GM19193 (cell line): Measurements from ENCODE around the gene SEPTIN12.
A peak's percentile ranks its signal among the peaks of the same experiment; 100 is the strongest.

Source experiments
- POLR2A ChIP-seq: IDR thresholded peaks from 4 replicates; pipeline ENCODE4 v1.6.1; 2011; ENCODE audit not compliant: insufficient read depth, insufficient read length; ENCODE audit errors: extremely low read depth

Gene SEPTIN12

DNA sequence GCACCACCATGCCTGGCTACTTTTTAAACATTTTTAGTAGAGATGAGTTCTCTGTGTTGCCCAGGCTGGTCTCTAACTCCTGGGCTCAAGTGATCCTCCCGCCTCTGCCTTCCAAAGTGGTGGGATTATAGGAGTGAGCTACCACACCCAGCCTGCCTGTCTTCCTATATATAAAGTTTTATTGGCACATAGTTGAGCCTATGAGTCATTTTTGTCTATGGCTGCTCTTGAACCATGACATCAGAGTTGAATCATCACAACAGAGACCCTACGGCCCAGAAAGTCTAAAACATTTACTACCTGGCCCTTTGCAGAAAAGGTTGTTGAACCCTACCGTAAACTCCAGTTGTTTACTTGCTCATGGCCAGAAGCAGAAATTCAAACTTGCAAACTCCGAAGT is 7.9 kb downstream of the SEPTIN12 start:
- TF ChIP-seq POLR2A, result no peak

- no peak for TF ChIP-seq POLR2A
Measured at GRCh38 chr16:4778050-4778392, 10.1 kb downstream of the SEPTIN12 start.

GRCh38 chr16:4777339-4778049 is 10.7 kb downstream of the SEPTIN12 start:
- TF ChIP-seq POLR2A, result no peak

DNA sequence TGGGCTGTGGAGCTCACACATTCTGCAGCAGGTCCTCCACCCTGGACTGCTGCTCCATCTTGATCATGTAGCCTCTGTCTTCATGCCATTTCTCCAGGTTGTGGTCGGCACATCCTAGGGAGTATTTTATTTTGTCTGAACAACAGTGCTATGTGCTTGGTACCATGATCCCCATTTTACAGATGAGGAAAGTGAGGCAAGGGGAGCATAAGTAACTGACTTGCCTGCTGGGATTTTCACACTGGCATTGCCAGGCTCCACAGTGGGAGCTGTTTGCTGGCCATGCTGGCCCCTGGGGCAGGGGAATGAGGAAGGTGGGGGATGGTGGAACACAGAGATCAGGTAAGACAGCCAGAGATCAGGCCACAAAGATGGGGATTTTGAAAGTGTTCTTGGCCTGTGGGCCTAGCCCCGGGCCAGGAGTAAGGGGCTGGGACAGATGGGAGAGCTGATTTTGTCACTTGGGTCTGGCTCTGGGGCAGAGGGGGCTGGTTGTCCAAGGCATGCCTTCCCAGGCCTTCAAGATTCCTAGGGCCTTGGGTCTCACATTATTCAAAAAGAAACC is 11.9 kb downstream of the SEPTIN12 start:
- TF ChIP-seq POLR2A, result no peak

DNA sequence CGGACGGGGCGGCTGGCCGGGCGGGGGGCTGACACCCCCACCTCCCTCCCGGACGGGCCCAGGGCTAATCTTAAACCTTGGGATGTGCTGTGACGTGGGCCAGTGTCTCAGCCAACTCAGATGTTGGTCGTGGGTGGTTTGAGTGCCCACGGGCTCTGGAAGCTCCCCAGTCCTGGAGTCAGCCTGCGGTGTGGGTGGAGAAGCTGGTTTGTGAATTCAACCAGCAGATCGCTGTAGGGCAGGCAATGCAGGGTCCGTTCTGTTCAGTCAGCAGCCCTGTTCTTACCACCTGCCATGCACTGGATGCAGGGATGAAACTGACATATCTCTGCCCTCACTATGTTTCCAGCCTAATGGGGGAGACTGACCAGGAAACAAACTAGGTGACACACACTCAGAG is 13.1 kb downstream of the SEPTIN12 start:
- no peak for TF ChIP-seq POLR2A

GRCh38 chr16:4772351-4772750 is 15.8 kb downstream of the SEPTIN12 start:
- no peak for TF ChIP-seq POLR2A

DNA sequence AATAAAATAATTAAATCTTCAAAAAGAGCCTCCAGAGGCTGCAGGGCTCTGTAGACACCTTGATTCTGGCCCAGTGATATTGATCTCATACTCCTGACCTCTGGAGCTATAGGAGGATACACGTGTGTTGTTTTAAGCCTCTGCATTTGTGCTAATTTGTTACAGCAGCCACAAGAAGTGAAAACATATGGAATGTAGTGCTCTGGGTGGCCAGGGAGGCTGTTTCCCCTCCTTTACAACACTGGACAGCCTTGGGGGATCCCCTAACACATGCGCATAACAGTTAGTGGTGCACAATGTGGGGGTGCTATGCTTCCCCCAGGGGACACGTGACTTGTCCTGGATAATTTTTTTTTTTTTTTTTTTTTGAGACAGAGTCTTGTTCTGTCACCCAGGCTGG is 16.5 kb downstream of the SEPTIN12 start:
- no peak for TF ChIP-seq POLR2A

DNA sequence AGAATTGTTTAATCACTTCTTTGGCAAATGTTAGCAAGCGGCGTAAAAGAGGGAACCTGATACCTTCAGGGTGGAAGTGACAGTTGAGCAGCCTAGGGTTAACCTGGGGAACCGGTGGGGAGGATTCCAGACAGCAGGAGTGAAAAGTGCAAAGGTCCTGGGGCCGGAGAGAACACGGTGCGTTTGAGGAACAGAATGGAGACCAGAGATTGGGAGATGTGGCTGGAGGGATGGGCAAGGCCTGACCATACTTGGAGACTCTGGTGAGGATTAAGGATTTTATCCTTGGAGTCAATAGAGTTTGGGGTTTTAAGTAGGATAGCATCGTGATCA is 18.9 kb downstream of the SEPTIN12 start:
- no peak for TF ChIP-seq POLR2A

- TF ChIP-seq POLR2A, result peak; percentile 80
Measured at GRCh38 chr16:4768549-4769305, 19.4 kb downstream of the SEPTIN12 start.

DNA sequence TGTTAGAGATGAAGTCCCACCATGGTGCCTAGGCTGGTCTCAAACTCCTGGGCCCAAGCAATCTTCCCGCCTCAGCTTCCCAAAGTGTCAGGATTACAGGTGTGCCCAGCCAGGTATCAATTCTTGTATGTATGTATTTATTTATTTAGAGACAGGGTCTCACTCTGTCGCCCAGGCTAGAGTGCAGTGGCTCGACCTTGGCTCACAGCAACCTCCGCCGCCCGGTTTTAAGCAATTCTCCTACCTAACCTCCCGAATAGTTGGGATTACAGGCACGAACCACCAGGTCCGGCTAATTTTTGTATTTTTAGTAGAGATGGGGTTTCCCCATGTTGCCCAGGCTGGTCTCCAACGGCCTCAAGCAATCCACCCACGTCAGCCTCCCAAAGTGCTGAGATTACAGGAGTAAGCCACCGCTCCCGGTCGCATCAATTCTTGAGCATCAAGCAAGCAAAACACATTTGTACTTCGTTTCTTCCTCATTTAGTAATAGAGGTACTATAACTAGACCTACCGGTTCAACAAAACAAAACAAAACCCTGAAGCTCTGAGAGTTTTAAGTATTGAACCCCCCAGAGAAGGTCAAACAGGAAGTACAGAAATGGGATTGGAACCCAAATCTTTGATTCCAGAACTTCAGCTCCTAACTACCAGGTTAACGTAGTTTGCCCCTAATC is 20.1 kb downstream of the SEPTIN12 start:
- no peak for TF ChIP-seq POLR2A

GRCh38 chr16:4766875-4767628 is 21.1 kb downstream of the SEPTIN12 start, which contains the start of gene ZNF500:
ZNF500 (minus strand) TSS chr16:4767162; CDS start chr16:4765978, 1,184 bp downstream.
- TF ChIP-seq POLR2A, result peak; percentile 68

- TF ChIP-seq POLR2A, result no peak
Measured at GRCh38 chr16:4765511-4766474, 22.4 kb downstream of the SEPTIN12 start.

GRCh38 chr16:4763791-4764190 is 24.4 kb downstream of the SEPTIN12 start:
- TF ChIP-seq POLR2A, result no peak

DNA sequence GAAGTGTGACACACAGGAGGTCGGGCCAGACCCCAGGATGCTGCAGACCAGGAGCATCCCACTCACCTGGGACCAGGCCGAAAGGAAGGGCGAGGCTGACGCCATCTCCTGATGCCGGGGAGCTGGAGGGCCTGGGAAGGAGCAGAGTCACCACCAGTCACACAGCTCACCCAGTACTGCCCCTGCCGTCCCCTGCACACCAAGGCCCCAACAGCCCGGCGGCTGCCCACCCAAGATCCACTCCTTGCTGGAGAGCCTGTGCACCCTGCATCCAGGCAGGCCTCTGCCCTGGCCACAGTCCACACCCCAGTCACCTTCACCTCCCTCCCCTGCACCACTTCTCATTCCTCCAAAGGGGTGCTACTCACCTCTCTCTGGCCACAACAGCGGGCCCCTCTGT is 25.9 kb downstream of the SEPTIN12 start:
- TF ChIP-seq POLR2A, result no peak
